SK-N-SH treated with all-trans-retinoic acid at 6 μM for 48 hours (cell line): ENCODE results near the gene CBX1.

ENCODE experiments used
- ATAC-seq: fragments of 200-7000 bp; cut with Tn5 transposase; 3 replicates; pipeline ENCODE4 v1.9.1; 2020; ENCODE audit warnings: mild to moderate bottlenecking, moderate library complexity
- ARNTL ChIP-seq: fragments of 450-650 bp; formaldehyde crosslinking; IDR thresholded peaks from 2 replicates; pipeline ENCODE4 v1.5.0; 2020; ENCODE audit warnings: low read depth, mild to moderate bottlenecking, moderate library complexity, borderline replicate concordance
- BACH2 ChIP-seq: fragments of 250-450 bp; sonication (Bioruptor Pico); IDR thresholded peaks from 2 replicates; pipeline ENCODE4 v1.9.0; 2021; ENCODE audit warnings: mild to moderate bottlenecking, borderline replicate concordance
- OSR1 ChIP-seq: fragments of 250-450 bp; sonication (Bioruptor Pico); IDR thresholded peaks from 2 replicates; pipeline ENCODE4 v1.8.0; 2022; ENCODE audit warnings: moderate library complexity, mild to moderate bottlenecking, inconsistent platforms
- SNAI2 ChIP-seq: fragments of 250-450 bp; sonication (Bioruptor Pico); IDR thresholded peaks from 2 replicates; pipeline ENCODE4 v1.5.0; 2020; ENCODE audit warnings: mild to moderate bottlenecking, moderate library complexity
- TOX ChIP-seq: fragments of 250-450 bp; sonication (Bioruptor Pico); IDR thresholded peaks from 2 replicates; pipeline ENCODE4 v1.8.0; 2021; ENCODE audit warnings: mild to moderate bottlenecking, moderate library complexity, borderline replicate concordance
- ZC3H10 ChIP-seq: fragments of 250-450 bp; sonication (Bioruptor Pico); IDR thresholded peaks from 2 replicates; pipeline ENCODE4 v1.5.1; 2021; ENCODE audit warnings: mild to moderate bottlenecking, moderate library complexity
- ZFP3 ChIP-seq: fragments of 250-450 bp; sonication (Bioruptor Pico); IDR thresholded peaks from 2 replicates; pipeline ENCODE4 v1.5.0; 2020; ENCODE audit warnings: mild to moderate bottlenecking, moderate library complexity
- ZFP30 ChIP-seq: fragments of 450-650 bp; formaldehyde crosslinking; IDR thresholded peaks from 2 replicates; pipeline ENCODE4 v1.5.0; 2022; ENCODE audit warnings: mild to moderate bottlenecking, moderate library complexity
- ZNF565 ChIP-seq: fragments of 450-650 bp; formaldehyde crosslinking; conservative IDR thresholded peaks from 2 replicates; pipeline ENCODE4 v1.5.0; 2020; ENCODE audit warnings: low read depth, mild to moderate bottlenecking, moderate library complexity
- ZNF70 ChIP-seq: fragments of 450-650 bp; formaldehyde crosslinking; IDR thresholded peaks from 2 replicates; pipeline ENCODE4 v1.5.0; 2020; ENCODE audit warnings: mild to moderate bottlenecking, moderate library complexity
- ZNF8 ChIP-seq: fragments of 450-650 bp; formaldehyde crosslinking; IDR thresholded peaks from 2 replicates; pipeline ENCODE4 v1.5.0; 2020; ENCODE audit warnings: mild to moderate bottlenecking, moderate library complexity
- TF ChIP-seq, protein P1 (sequence below): fragments of 250-450 bp; sonication (Bioruptor Pico); IDR thresholded peaks from 2 replicates; pipeline ENCODE4 v1.8.0; 2020; ENCODE audit warnings: mild to moderate bottlenecking, moderate library complexity, borderline replicate concordance
- TF ChIP-seq, protein P2 (sequence below): fragments of 250-450 bp; sonication (Bioruptor Pico); IDR thresholded peaks from 2 replicates; pipeline ENCODE4 v1.5.1; 2021; ENCODE audit warnings: mild to moderate bottlenecking, moderate library complexity
- TF ChIP-seq, protein P3 (sequence below): fragments of 250-450 bp; sonication (Bioruptor Pico); IDR thresholded peaks from 2 replicates; pipeline ENCODE4 v1.5.0; 2020; ENCODE audit warnings: mild to moderate bottlenecking, moderate library complexity
- TF ChIP-seq, protein P4 (sequence below): fragments of 250-450 bp; sonication (Bioruptor Pico); IDR thresholded peaks from 2 replicates; pipeline ENCODE4 v1.8.0; 2021; ENCODE audit warnings: low read depth, mild to moderate bottlenecking, moderate library complexity, borderline replicate concordance

CBX1 gene

DNA sequence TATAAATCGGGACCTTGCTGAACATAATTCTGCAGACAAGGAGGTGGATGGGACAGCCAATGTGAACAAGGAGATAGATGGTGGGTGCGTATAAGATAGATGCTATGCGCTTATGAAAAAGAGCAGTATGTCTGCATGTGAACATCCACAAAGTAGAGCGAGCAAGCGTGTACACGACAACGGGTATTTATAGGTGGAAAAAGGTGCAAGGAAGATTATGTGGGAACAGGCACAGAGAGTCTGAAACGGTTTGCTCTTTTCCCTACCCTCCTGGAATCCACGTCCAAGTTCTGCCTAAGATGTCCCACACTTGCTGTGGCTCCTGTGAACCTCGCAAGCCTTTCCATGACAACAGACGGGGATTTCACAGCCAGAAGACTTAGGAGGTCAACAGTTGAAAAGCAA is 49.3 kb upstream of the CBX1 start (continued):
- TF ChIP-seq, protein P1, sequence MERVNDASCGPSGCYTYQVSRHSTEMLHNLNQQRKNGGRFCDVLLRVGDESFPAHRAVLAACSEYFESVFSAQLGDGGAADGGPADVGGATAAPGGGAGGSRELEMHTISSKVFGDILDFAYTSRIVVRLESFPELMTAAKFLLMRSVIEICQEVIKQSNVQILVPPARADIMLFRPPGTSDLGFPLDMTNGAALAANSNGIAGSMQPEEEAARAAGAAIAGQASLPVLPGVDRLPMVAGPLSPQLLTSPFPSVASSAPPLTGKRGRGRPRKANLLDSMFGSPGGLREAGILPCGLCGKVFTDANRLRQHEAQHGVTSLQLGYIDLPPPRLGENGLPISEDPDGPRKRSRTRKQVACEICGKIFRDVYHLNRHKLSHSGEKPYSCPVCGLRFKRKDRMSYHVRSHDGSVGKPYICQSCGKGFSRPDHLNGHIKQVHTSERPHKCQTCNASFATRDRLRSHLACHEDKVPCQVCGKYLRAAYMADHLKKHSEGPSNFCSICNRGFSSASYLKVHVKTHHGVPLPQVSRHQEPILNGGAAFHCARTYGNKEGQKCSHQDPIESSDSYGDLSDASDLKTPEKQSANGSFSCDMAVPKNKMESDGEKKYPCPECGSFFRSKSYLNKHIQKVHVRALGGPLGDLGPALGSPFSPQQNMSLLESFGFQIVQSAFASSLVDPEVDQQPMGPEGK (CRISPR knock-in tag), result no peak
- TF ChIP-seq OSR1 (CRISPR knock-in tag), result no peak
- TF ChIP-seq, protein P2, sequence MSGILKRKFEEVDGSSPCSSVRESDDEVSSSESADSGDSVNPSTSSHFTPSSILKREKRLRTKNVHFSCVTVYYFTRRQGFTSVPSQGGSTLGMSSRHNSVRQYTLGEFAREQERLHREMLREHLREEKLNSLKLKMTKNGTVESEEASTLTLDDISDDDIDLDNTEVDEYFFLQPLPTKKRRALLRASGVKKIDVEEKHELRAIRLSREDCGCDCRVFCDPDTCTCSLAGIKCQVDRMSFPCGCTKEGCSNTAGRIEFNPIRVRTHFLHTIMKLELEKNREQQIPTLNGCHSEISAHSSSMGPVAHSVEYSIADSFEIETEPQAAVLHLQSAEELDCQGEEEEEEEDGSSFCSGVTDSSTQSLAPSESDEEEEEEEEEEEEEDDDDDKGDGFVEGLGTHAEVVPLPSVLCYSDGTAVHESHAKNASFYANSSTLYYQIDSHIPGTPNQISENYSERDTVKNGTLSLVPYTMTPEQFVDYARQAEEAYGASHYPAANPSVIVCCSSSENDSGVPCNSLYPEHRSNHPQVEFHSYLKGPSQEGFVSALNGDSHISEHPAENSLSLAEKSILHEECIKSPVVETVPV (CRISPR knock-in tag), result no peak
- no peak for TF ChIP-seq TOX (CRISPR knock-in tag)
- no peak for TF ChIP-seq SNAI2 (CRISPR knock-in tag)

DNA sequence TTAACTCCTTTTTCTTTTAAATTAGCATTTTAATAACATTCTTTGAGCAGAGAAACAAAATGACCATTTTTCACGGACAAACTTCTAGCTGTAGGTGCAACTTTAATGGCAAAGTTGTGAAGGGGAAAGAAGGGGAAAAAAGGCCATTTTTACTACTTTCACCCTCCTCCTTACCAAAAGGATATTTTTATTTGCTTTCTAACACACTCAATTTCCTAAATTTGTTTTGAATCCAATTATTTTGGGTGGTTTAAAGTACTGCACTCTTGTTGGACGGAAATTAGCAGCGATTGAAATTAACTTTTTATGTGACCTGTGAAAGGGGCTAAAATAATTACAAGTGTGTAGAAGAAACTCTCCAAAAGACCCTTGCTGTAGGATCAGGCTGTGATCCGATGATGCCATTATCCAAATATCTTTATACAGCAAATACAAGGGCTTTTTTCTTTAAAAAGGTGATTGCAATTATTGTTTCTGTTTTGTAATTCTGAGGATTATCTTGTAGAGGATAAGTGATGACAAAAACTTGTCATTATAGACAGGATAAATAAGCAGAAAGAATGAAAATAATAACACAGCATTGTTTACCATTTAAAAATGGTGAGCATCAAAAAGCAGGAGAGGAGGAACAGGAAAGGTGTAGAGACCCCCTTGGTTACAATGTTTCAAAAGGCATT is 48.6 kb upstream of the CBX1 start:
- no peak for TF ChIP-seq ZNF70 (CRISPR knock-in tag)
- TF ChIP-seq TOX (CRISPR knock-in tag), result no peak
- TF ChIP-seq, protein P2 (CRISPR knock-in tag), result no peak
- TF ChIP-seq SNAI2 (CRISPR knock-in tag), result no peak
- no peak for TF ChIP-seq ARNTL (CRISPR knock-in tag)
- TF ChIP-seq, protein P3, sequence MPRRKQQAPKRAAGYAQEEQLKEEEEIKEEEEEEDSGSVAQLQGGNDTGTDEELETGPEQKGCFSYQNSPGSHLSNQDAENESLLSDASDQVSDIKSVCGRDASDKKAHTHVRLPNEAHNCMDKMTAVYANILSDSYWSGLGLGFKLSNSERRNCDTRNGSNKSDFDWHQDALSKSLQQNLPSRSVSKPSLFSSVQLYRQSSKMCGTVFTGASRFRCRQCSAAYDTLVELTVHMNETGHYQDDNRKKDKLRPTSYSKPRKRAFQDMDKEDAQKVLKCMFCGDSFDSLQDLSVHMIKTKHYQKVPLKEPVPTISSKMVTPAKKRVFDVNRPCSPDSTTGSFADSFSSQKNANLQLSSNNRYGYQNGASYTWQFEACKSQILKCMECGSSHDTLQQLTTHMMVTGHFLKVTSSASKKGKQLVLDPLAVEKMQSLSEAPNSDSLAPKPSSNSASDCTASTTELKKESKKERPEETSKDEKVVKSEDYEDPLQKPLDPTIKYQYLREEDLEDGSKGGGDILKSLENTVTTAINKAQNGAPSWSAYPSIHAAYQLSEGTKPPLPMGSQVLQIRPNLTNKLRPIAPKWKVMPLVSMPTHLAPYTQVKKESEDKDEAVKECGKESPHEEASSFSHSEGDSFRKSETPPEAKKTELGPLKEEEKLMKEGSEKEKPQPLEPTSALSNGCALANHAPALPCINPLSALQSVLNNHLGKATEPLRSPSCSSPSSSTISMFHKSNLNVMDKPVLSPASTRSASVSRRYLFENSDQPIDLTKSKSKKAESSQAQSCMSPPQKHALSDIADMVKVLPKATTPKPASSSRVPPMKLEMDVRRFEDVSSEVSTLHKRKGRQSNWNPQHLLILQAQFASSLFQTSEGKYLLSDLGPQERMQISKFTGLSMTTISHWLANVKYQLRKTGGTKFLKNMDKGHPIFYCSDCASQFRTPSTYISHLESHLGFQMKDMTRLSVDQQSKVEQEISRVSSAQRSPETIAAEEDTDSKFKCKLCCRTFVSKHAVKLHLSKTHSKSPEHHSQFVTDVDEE (CRISPR knock-in tag), result no peak
- TF ChIP-seq, protein P4, sequence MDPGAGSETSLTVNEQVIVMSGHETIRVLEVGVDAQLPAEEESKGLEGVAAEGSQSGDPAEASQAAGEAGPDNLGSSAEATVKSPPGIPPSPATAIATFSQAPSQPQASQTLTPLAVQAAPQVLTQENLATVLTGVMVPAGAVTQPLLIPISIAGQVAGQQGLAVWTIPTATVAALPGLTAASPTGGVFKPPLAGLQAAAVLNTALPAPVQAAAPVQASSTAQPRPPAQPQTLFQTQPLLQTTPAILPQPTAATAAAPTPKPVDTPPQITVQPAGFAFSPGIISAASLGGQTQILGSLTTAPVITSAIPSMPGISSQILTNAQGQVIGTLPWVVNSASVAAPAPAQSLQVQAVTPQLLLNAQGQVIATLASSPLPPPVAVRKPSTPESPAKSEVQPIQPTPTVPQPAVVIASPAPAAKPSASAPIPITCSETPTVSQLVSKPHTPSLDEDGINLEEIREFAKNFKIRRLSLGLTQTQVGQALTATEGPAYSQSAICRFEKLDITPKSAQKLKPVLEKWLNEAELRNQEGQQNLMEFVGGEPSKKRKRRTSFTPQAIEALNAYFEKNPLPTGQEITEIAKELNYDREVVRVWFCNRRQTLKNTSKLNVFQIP (CRISPR knock-in tag), result no peak
- no peak for TF ChIP-seq ZC3H10 (CRISPR knock-in tag)
- TF ChIP-seq BACH2 (CRISPR knock-in tag), result no peak
- TF ChIP-seq ZFP3 (CRISPR knock-in tag), result no peak
- TF ChIP-seq ZNF565 (CRISPR knock-in tag), result no peak
- TF ChIP-seq ZFP30 (CRISPR knock-in tag), result no peak
- ATAC-seq, result no peak

DNA sequence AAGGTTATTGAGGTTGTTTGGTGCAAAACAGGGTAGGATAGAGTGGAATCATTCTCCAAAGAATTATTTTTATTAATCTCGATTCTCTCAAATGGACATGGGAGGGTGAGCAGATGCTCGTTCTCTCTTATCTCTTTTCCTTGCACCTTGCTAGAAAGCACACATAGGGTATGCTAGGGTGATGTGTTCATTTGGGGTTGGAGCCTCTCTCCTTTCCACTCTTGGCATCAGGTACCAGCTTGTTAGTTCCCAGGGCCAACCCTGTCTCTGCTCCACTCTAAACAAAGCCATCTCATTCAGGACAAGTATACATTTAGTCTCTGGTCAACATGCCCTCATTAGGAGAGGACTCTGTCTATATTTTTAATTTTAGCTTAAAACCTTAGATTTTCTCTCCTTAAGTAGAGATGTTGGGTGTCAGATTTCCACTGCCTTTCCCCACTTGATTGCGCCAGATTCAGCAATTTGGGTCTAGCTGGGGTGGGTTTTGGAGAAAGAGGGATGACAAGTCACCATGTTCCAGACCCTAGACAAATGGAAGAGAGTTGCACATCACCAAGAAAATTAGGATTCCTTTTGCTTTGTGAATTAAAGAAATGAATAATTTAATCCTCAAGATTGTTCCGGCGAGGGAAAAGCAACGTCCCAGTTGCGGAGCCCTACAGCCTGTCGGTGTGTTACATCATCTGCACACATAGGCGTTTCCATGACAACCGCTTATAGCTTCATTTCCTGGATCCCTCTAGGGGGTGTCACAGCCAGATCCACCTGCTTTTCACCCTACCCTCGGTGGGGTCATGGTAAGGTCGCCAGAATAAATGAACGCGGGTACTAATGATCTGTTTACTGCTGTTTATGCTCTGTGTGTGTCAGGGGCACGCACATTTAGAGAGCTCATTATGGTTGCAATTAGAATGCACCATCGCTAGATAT is 47.8 kb upstream of the CBX1 start:
- TF ChIP-seq ZFP3 (CRISPR knock-in tag) (no peak), ZNF8 (CRISPR knock-in tag) (no peak), ZNF565 (CRISPR knock-in tag) (no peak)

More for the DNA sequence above, 47.8 kb upstream of the CBX1 start:
- no peak for ATAC-seq
